Right renal pelvis (tissue), 4 donors: ENCODE results near the gene MUC20. TPM values are rescaled to one million over a fixed set of nuclear protein-coding genes. Genes with fewer than 3 reads are reported as not detected.

Experiments used
- DNase-seq, 4 donors: peaks; one replicate each; pipeline ENCODE4 v3.0.0-alpha.2; 2013; ENCODE audit warnings: low read depth in 4 of 4, low spot score in 3 of 4, missing footprints in 1 of 4
- polyA plus RNA-seq, 4 donors: library from polyadenylated mRNA; unstranded; fragments of 120-200 nt; gene quantifications; one replicate each; pipeline ENCODE4 v1.2.1, GENCODE V29; 2013; ENCODE audit not compliant: insufficient read length in 4 of 4

The MUC20 gene
- polyA plus RNA-seq, 4 donors = 18.3 to 31.5 (median 26.2) TPM

GRCh38 chr3:195754141-195754540 is 33.4 kb downstream of the MUC20 start:
- DNase-seq = no peak

- DNase-seq = no peak
Observed at GRCh38 chr3:195754906-195755305, 34.1 kb downstream of the MUC20 start.

GRCh38 chr3:195755391-195755790 is 34.6 kb downstream of the MUC20 start:
- DNase-seq = no peak

- no peak for DNase-seq
Observed at GRCh38 chr3:195755791-195756676, 35.3 kb downstream of the MUC20 start.

GRCh38 chr3:195757438-195757770 is 36.6 kb downstream of the MUC20 start:
- DNase-seq = no peak

GRCh38 chr3:195757827-195758226 is 37.0 kb downstream of the MUC20 start:
- DNase-seq = no peak

GRCh38 chr3:195758721-195759353 is 38.1 kb downstream of the MUC20 start:
- no peak for DNase-seq

GRCh38 chr3:195760345-195761122 is 39.8 kb downstream of the MUC20 start:
- DNase-seq = peak in 1 of 4 donors; percentile 31

- no peak for DNase-seq
Observed at GRCh38 chr3:195761123-195761566, 40.4 kb downstream of the MUC20 start.

GRCh38 chr3:195761567-195762248 is 40.9 kb downstream of the MUC20 start:
- DNase-seq = no peak

- no peak for DNase-seq
Observed at GRCh38 chr3:195762249-195762585, 41.4 kb downstream of the MUC20 start.

- DNase-seq = no peak
Observed at GRCh38 chr3:195762611-195763010, 41.8 kb downstream of the MUC20 start.

- no peak for DNase-seq
Observed at GRCh38 chr3:195763076-195763830, 42.5 kb downstream of the MUC20 start.

GRCh38 chr3:195763843-195764825 is 43.4 kb downstream of the MUC20 start:
- no peak for DNase-seq

GRCh38 chr3:195764961-195765706 is 44.4 kb downstream of the MUC20 start:
- no peak for DNase-seq

GRCh38 chr3:195766671-195767070 is 45.9 kb downstream of the MUC20 start:
- DNase-seq = no peak

GRCh38 chr3:195767792-195768191 is 47.0 kb downstream of the MUC20 start:
- DNase-seq = no peak

GRCh38 chr3:195768414-195768813 is 47.6 kb downstream of the MUC20 start:
- no peak for DNase-seq
